ENCODE measurements around the gene TARM1.

The TARM1 gene

DNA sequence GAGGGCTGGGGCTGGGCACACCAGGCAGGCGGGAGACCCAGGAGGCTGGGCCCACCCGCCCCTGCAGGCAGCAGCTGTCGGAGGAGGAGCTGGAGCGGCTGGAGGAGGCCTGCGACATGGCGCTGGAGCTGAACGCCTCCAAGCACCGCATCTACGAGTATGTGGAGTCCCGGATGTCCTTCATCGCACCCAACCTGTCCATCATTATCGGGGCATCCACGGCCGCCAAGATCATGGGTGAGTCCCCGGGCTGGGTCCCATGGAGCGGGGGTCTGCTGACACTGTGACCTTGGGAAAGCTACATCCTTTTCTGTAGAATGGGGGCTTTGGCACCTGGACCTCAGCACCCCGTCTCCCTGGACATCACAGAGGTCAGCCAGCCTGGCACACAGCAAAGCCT is 42.5 kb upstream of the TARM1 start:
- H3K4me3 ChIP-seq (ENCODE audit: low read length) = no peak overlapping the region
- no peak for DNase-seq (ENCODE audit: low read depth)
- TF ChIP-seq, protein P1, sequence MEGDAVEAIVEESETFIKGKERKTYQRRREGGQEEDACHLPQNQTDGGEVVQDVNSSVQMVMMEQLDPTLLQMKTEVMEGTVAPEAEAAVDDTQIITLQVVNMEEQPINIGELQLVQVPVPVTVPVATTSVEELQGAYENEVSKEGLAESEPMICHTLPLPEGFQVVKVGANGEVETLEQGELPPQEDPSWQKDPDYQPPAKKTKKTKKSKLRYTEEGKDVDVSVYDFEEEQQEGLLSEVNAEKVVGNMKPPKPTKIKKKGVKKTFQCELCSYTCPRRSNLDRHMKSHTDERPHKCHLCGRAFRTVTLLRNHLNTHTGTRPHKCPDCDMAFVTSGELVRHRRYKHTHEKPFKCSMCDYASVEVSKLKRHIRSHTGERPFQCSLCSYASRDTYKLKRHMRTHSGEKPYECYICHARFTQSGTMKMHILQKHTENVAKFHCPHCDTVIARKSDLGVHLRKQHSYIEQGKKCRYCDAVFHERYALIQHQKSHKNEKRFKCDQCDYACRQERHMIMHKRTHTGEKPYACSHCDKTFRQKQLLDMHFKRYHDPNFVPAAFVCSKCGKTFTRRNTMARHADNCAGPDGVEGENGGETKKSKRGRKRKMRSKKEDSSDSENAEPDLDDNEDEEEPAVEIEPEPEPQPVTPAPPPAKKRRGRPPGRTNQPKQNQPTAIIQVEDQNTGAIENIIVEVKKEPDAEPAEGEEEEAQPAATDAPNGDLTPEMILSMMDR (conservative IDR thresholded peaks at IDR 0.05; ENCODE audit: low read length) = no peak

GRCh38 chr19:54121259-54121658 is 40.1 kb upstream of the TARM1 start:
- H3K4me3 ChIP-seq (ENCODE audit: low read length) = no peak overlapping the region
- TF ChIP-seq, protein P1 (conservative IDR thresholded peaks at IDR 0.05; ENCODE audit: low read length) = no peak
- no peak for DNase-seq (ENCODE audit: low read depth)

GRCh38 chr19:54115109-54116063 is 34.2 kb upstream of the TARM1 start, which contains the start of the genes PRPF31 and TFPT:
Gene PRPF31 (plus strand): TSS chr19:54115754. CDS start chr19:54118279, 2,525 bp downstream.
Gene TFPT (minus strand): TSS chr19:54115657. CDS start chr19:54115269, 388 bp downstream.
- H3K4me3 ChIP-seq (ENCODE audit: low read length) = peak within 1 kb of the TSS; percentile 95
- TF ChIP-seq, protein P1 (conservative IDR thresholded peaks at IDR 0.05; ENCODE audit: low read length) = no peak
- DNase-seq (ENCODE audit: low read depth) = peak; percentile 97

DNA sequence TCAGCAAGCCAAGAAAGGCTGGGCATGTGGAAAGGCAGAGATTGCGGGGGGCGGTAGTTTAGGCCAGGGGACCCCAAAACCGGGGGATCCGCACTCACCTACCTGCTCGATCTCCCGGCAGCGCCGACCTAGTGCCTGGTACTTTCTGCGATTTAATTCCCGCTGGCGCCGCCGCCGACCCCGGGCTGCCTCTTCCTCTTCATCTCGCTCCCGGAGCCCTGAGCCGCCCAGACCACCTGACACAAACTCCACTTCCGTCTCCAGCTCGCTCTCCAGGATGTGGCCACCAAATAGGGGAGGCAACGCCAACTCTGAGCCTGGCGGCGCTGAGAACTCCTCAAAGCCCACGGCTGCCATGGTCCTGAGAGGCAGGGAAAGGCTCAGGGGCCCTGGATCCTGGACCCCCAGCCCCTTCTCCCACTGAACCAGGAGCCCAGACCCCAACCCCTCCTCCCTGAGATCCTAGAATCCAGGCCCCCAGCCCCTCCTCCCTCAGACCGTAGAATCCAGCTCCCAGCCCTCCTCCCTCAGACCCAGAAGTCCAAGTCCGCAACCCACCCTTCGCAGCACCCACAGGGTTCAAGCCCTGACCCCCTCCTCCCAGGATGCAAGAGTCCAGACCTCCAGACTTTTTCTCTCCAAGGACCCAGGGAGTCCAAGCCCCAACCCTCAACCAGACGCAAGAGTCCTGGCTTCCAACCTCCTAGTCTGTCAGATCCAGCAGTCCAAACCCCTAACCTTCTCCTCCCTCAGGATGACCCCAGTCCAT is 33.4 kb upstream of the TARM1 start:
- H3K4me3 ChIP-seq (ENCODE audit: low read length) = peak overlapping the region; percentile 95
- DNase-seq (ENCODE audit: low read depth) = peak; percentile 35
- TF ChIP-seq, protein P1 (conservative IDR thresholded peaks at IDR 0.05; ENCODE audit: low read length) = no peak

- no peak for DNase-seq (ENCODE audit: low read depth)
- no peak overlapping the region for H3K4me3 ChIP-seq (ENCODE audit: low read length)
- TF ChIP-seq, protein P1 (conservative IDR thresholded peaks at IDR 0.05; ENCODE audit: low read length) = no peak
Measured at GRCh38 chr19:54109651-54110050, 28.5 kb upstream of the TARM1 start.

- no peak overlapping the region for H3K4me3 ChIP-seq (ENCODE audit: low read length)
- TF ChIP-seq, protein P1 (conservative IDR thresholded peaks at IDR 0.05; ENCODE audit: low read length) = no peak
- no peak for DNase-seq (ENCODE audit: low read depth)
Measured at GRCh38 chr19:54108496-54108895, 27.3 kb upstream of the TARM1 start.
